ENCODE measurements around the gene IL32.
A peak's percentile ranks its signal among the peaks of the same experiment; 100 is the strongest.
"Not testable (repeated sequence)": the region's sequence is repeated elsewhere in the genome, so short reads cannot be mapped to it uniquely, and the experiment has no call there.

IL32 gene

DNA sequence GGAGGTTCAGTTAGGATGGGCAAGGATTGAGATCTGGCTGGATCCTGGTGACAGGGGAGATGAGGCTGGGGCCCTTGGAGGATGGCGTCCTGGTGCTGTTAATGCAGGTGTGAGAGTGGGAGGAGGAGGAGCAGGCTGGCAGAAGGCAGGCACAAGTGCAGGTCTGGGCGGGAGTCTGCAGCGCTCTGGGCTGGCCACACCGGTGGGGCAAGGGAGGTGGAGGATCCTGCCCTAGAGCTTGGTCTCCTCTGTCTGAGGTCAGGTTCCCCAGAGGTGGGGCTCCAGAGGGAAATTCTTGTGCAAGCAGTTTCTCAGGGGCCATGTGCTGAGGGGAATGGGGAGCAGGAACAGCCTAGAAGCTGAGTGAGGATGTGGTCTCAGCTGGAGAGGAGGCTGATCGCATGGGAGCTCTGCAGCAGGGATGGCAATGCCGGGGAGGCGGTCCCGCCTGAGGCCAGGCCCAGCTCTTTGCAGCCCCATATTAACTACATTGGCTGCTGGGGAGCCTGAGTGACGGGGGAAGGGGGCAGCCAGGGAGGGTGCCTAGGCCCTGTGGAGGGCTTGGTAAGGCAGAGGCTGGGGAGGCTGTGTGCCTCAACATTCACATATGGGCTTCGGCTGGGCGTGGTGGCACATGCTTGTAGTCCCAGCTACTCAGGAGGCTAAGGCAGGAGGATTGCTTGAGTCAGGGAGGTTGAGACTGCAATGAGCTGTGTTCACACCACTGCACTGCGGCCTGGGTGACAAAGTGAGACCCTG, 12.7 kb upstream of the IL32 start:
- DNase-seq: not testable (repeated sequence)

DNA sequence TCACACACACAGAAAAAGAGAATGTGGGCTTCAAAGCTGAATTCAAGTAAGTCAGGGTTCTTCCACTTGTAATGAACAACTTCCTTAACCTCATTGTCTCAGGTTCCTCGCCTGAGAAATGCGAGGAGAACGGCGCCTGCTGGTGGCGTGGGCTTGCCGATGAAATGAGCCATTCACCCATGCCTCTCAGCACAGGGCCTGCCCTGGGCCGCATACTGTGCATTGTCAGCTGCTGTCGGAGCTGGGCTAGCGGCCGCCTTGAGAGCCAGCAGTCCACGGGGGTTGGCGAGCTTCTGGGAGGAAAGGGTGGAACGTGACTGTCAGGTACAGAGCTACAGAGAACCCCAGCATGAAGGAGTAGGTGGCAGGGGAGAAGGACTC, 12.1 kb upstream of the IL32 start:
- DNase-seq: not testable (repeated sequence)

DNA sequence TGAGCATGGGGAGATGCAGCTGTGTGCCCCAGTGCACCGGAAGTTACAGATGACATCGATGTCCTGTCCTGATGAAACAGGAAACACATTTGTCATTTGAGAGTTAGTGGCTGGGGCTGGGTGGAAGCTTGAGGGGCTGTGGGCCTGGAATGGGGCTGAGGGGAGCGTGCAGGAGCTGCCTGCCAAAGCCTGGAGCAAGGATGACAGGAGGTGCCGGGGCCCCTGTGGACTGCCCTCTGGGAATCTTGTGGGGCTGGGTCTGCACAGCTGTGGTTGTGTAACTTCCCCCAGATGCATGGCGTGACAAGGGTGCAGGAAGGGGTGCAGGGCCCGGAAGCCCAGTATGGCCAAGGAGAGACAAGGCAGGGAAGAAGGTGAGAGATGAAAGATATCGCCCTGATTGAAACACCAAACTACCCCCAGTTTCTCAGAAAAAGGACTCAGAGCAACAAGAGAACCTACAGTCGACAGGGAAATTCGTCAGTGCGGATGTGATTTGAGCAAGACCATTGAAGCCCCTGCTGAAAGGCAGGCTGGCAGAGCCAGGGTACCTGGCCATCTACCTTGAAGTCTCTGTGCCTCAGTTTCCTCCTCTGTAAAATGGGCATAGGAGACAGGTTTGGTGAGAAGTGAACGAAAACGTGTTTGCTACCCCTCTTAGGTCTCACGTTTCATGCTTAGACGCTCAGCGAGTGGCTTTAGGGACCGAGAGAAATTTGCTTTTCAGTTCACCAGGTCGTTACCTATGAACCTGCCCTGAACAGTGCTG, 10.3 kb upstream of the IL32 start:
- no peak for DNase-seq

DNA sequence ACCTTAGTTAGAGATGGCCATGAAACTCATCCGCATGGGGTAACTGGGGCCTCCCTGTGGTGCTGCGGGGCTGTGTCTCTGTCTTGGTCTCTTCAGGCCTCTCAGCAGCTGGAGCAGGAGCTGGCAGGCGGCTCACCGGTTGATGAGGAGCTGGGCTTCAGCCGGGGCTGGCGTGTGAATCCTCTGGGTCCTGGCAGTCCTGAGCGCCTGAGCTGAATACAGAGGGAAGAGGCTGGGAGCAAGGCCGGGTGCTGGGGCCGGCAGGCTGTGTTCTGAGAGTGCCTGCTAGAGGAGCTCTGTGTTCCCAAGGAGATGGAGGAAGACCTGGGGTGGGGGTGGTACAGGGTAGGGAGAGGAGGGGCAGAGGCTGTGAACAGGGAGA, 9.7 kb upstream of the IL32 start:
- not testable (repeated sequence) for DNase-seq

DNA sequence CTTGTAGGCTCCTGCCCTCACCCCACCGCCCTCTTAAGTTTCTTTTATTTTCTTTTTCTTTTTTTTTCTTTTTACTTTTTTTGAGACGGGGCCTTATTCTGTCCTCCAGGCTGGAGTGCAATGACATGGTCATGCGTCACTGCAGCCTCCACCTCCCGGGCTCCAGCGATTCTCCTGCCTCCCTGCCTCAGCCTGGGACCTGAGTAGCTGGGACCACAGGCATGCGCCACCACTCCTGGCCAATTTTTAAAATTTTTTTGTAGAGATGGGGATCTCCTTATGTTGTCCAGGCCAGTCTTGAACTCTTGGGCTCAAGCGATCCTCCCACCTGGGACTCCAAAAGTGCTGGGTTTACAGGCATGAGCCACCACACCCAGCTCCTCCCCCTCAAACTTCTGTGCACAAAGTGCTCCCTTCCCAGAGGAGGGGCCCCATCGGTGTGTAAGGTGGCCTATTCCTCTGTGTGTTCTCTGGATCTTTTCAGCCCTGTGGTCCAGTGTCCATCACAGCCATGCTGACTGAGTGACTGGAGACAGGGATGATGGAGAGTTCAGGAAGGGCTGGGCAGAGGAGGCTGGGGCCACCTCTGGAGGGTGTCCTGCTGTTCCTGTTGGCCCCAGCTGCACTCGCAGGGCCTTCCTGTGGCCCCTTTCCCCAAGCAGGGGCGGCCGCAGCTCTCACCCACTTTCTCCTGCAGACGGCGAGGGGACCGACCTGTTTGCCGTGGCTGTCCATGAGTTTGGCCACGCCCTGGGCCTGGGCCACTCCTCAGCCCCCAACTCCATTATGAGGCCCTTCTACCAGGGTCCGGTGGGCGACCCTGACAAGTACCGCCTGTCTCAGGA, 8.9 kb upstream of the IL32 start:
- DNase-seq: no peak

DNA sequence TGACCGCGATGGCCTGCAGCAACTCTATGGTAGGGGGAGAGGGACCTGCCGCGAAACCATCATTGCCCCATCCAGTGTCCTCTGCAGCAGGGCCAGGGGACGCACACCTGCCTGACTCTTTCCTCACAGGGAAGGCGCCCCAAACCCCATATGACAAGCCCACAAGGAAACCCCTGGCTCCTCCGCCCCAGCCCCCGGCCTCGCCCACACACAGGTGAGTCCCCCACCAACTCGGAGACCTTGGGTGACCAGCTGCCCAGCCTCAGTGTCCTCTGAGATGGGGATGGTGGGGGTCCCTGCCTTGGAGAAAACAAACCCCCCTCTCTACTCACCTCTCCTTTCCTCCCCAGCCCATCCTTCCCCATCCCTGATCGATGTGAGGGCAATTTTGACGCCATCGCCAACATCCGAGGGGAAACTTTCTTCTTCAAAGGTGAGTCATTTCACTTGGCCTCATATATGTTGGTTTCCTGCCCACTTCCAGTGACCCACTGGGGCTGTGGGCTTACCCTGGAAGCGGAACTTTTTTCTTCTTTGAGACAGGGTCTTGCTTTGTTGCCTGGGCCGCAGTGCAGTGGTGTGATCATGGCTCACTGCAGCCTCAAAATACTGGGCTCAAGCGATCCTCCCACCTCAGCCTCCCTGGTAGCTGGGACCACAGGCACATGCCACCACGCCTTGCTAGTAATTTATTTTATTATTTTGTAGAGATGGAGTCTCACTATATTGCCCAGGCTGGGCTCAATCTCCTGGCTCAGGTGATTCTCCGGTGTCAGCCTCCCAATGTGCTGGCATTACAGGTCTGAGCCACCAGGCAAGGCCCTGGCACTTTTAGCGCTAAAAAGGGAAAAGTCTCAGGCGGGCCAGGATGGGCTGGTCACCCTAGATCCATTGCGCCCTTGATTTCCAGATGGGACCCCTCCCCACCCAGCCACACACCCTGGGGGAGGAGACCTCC, 8.0 kb upstream of the IL32 start:
- DNase-seq: no peak

DNA sequence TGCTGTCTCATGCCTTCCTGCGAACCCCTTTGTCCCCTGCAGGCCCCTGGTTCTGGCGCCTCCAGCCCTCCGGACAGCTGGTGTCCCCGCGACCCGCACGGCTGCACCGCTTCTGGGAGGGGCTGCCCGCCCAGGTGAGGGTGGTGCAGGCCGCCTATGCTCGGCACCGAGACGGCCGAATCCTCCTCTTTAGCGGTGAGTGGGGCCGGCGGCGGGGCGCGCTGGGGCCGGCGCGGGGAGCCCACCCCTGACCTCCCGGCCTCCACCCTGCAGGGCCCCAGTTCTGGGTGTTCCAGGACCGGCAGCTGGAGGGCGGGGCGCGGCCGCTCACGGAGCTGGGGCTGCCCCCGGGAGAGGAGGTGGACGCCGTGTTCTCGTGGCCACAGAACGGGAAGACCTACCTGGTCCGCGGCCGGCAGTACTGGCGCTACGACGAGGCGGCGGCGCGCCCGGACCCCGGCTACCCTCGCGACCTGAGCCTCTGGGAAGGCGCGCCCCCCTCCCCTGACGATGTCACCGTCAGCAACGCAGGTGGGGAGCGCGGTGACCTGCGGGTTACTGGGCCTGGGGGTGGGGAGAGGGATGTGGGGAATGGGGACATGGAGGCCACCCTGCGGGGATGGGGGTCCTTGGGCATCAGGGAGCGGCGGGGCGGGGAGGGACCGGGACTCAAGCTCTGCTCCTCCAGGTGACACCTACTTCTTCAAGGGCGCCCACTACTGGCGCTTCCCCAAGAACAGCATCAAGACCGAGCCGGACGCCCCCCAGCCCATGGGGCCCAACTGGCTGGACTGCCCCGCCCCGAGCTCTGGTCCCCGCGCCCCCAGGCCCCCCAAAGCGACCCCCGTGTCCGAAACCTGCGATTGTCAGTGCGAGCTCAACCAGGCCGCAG, 7.1 kb upstream of the IL32 start:
- peak; percentile 51 to 52 for DNase-seq

DNA sequence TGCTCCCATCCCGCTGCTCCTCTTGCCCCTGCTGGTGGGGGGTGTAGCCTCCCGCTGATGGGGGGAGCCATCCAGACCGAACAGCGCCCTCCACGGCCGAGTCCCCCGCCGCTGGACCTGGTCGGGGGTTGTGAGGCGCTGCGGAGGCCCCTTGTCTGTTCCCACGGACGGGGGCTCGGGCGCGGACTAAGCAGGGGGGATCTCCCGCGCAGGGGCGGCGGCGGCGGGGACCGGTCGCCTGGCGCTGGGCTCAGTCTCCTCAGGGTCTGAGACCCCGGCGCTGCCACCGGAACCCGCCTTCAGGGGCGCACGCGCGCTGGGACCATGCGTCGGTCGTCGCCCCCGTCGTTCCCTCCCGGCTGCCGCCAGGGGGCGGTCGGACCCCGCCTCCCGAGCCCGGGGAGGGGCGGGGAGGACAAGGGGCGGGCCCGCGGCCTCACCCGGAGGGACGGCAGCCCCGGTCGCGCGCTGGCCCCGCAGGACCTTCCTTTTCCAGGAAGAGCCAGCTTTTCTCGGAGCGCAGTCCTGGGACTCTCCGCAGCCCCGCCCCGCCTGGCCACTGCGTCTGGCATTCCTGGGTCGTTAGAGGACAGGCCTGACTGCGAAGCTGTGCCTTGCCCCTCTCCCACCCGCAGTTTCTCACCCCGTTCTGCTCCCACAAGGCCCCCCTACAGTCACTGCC, 6.3 kb upstream of the IL32 start:
- DNase-seq: peak; percentile 86 to 88

DNA sequence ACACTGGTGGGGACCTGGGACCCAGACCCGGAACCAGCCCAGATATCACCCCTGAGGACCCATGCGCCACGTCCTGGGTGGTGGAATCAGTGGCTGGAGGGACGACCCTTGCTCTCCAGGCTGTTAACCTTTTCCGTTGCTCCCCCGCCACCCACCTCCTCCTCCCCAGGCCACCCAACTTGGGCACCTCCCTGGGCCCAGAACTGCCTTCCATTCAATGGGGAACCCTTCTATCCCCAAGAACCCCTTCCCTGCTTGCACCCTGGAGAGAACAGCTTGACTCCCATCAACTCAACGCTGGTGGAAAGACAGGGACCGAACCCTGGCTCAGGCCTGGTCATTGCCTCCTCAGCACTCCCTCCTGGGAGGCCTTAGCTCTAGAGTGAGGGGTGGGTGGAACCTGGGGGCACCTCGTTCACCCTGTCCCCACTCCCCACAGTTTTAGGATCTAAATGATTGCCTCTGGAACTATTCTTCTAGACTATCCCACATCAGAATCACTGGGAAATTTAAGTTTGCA, 5.7 kb upstream of the IL32 start:
- no peak for DNase-seq

DNA sequence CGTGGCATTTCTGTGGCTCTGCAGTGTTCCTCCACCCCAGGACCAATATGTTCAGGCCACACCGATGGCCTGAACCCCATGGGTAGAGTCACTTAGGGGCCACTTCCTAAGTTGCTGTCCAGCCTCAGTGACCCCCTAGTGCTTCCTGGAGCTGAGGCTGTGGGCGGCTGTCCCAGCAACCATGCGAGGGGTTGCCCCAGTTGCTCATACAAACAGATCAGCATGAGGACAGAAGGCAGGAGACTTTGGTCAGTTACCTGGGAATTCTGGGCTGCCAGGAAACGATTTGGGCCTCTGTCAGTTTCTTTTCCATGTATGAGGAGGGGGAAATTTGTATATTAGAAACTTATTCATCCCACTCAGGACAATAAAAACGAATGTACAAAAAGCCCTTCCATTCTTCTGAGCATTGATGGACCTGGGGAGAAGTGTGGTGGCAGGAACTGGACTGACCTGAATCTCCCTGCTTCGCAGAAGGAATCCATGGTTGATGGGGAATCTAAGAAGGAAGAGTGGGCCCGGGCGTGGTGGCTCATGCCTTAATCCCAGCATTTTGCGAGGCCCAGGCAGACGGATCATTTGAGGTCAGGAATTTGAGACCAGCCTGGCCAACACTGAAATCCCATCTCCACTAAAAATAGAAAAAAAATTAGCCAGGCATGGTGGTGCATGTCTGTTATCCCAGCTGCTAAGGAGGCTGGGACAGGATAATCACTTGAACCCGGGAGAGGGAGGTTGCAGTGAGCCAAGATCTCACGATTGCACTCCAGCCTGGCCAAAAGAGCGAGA, 4.9 kb upstream of the IL32 start:
- DNase-seq: no peak

DNA sequence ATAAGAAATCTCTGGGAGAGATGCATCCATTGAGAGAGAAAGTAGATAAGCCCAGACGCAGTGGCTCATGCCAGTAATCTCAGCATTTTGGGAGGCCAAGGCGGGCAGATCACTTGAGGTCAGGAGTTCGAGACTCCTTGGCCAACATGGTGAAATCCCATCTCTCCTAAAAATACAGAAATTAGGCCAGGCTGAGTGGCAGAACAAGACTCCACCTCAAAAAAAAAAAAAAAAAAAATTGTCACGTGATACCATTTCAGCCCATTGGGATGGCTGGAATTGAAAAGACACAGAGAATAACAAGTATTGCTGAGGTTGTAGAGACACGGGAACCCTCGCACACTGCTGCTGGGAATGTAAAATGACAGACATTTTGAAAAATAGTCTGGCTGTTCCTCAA, 2.9 kb upstream of the IL32 start:
- DNase-seq: no peak

DNA sequence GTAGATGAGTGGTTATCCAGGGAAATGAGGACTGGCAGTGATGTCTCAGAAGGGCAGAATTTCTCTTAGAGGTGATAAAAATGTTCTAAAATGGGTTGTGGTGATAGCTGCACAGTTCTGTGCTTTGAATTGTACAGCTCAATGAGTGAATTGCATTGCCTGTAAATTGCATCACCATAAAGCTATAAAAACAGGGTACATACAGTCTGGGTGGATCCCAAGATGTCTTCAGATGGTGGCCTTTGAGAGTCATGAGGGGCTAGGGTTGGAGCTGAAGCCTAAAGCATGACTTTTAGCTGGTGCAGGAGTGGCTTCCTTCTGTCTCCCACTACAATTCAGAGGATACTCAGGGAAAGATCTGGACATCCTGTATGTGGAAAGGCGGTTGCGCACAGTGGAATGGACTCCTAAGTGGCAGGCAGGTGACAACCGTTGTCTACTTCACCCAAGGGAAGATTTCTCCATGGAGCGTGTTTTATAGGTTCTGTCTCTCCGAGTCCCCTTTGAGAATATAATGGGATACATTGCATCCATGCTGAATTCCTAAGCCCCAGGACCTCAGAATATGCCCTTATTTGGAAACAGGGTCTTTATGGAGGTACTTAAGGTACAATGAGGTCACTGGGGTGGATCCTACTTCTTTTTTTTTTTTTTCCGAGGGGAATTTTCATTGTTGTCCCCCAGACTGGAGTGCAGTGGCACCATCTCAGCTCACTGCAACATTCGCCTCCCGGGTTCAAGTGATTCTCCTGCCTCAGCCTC, 1.6 kb upstream of the IL32 start:
- no peak for DNase-seq

DNA sequence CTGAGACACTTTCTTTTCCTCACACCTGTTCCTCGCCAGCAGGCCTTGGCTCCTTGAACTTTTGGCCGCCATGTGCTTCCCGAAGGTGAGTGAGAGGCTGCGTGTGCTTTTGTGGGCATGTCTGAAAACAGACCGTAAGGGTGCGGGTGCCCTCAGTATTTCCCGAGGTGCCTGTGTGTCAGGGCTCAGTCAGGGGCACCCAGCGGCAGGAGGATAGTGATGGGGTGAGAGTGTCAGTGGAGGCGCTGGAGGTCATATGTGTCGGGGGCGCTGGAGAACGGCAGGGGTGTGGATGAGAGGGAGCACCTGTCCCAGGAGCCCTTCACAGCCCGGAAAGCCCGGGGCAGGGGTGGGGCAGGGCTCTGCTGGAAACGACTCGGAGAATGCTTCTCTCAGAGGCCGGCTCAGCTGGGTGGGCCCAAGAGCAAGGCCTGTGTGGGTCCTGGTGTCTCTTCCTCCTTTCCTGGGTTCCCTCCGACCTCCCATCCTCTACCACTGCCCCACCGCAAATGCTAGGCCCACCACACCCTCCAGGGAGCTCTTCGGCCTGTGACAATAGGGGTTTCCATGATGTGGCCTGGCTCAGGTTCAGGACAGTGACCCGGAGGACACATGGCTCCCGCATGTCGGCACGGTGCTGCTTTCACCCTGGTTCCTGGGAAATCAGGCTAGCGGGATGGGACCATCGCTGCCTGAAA, 451 bp downstream of the IL32 start:
- DNase-seq: no peak

DNA sequence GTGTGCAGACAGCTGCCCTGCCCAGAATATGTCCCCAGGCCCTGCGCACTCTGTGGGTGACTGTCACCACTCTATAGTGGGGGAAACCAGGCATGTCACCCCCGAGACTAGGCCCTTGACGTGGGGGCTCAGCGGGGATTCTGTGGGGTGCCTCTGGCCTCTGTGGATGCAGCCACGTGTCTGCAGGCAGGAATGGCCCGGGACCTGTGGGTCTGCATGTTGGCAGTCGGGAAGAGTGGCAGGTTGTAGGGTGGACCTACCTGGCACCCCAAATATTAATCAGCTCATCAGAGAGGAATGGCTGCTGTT, 954 bp downstream of the IL32 start:
- DNase-seq: no peak

DNA sequence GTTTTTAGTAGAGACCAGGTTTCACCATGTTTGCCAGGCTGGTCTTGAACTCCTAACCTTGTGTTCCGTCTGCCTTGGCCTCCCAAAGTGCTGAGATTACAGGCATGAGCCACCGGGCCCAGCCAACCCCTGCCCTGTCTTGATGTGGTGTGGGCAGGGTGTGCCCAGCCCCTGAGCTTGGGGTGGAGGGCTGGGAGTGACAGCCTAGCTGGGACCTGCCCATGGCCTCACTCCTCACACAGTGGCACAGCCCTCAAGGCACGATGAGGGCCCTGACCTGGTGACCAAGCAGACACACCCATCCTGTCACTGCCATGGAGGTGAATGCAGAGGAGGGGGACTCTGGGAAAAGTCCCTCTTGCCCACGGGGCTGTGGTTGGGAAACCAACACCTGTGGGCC, 3.0 kb downstream of the IL32 start:
- peak in 1 of 2 donors; percentile 52 for DNase-seq

DNA sequence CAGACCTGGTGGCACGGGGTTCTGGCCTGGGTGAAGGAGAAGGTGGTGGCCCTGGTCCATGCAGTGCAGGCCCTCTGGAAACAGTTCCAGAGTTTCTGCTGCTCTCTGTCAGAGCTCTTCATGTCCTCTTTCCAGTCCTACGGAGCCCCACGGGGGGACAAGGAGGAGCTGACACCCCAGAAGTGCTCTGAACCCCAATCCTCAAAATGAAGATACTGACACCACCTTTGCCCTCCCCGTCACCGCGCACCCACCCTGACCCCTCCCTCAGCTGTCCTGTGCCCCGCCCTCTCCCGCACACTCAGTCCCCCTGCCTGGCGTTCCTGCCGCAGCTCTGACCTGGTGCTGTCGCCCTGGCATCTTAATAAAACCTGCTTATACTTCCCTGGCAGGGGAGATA, 3.7 kb downstream of the IL32 start:
- not testable (repeated sequence) for DNase-seq

DNA sequence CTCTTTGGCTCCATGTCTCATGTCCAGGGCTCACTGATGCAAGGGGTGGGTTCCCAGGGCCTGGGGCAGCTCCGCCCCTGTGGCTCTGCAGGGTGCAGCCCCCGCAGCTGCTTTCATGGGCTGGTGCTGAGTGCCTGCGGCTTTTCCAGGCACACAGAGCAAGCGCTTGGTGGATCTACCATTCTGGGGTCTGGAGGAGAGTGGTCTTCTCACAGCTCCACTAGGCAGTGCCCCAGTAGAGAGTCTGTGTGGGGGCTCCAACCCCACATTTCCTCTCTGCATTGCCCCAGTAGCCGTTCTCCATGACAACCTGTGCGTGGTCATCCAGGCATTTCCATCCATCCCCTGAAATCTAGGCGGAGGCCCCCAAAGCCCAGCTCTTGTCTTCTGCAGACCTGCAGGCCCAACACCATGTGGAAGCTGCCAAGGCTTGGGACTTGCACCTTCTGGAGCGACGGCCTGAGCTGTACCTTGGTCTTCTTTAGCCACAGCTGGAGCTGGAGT, 5.2 kb downstream of the IL32 start:
- peak in 1 of 2 donors; percentile 39 for DNase-seq

DNA sequence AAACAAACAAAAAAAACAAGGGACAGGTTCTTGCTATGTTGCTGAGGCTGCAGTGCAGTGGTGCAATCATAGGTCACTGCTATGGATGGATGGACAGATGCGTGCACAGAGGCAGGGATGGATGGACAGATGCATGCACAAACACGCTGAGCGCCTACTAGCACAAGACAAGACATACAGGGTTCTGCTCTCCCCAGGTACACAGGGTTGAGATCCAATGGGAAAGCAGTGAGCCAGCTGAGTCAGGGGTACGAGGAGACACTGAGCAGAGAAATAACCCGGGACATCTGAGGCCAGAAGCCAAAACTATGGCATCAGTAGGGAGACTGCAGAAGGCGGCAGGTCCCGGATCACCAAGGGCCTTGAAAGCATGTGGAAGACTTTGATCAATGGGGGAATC, 6.2 kb downstream of the IL32 start:
- DNase-seq: peak in 1 of 2 donors; percentile 26

Measured in CD4-positive, alpha-beta T cell treated with Interleukin-1 beta for 1 hour (primary cell).